ENCODE data around the gene CARF. TPM values are rescaled to one million over a fixed set of nuclear protein-coding genes. Genes with fewer than 3 reads are reported as not detected.

Gene CARF
- total RNA-seq, 1 donor from 2014 or later = 12.0 TPM

DNA sequence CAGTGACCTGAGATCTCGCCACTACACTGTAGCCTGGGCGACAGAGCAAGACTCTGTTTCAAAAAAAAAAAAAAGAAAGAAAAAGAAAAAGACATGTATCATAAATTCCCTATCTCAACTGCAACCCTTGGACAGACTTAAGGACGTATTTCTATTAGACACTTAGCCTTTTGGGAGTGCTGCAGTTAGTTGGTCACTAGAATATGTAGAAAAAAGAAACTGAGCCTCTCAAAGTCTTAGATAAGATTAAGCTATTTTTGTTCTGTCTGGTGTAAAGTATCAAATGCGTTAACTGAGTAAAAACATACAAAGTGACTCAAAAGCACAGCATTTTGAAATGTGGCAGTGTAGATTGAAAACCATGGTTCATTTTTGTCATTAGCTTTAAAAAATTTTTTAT is 109.9 kb downstream of the CARF start:
- Mint-ChIP-seq H3K27me3 (no peaks in the 10 kb centered on the region), H3K9me3 (no peaks in the 10 kb centered on the region), H3K4me1 (peaks cover 7% of the 10 kb centered on the region), H3K27ac (no peak overlapping the region), H3K4me3 (no peak overlapping the region), H3K36me3 (ENCODE audit: low read depth) (no peaks in the 10 kb centered on the region)
- TF ChIP-seq, protein P1, sequence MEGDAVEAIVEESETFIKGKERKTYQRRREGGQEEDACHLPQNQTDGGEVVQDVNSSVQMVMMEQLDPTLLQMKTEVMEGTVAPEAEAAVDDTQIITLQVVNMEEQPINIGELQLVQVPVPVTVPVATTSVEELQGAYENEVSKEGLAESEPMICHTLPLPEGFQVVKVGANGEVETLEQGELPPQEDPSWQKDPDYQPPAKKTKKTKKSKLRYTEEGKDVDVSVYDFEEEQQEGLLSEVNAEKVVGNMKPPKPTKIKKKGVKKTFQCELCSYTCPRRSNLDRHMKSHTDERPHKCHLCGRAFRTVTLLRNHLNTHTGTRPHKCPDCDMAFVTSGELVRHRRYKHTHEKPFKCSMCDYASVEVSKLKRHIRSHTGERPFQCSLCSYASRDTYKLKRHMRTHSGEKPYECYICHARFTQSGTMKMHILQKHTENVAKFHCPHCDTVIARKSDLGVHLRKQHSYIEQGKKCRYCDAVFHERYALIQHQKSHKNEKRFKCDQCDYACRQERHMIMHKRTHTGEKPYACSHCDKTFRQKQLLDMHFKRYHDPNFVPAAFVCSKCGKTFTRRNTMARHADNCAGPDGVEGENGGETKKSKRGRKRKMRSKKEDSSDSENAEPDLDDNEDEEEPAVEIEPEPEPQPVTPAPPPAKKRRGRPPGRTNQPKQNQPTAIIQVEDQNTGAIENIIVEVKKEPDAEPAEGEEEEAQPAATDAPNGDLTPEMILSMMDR (IDR thresholded peaks at IDR 0.05) = no peak
- ChIA-PET POLR2A (no interaction called here), CTCF (no interaction called here)
- DNase-seq (no peak), ATAC-seq (ENCODE audit: low read depth) (no peak)
- intact Hi-C loops (cut with micrococcal nuclease) = no loop called here

DNA sequence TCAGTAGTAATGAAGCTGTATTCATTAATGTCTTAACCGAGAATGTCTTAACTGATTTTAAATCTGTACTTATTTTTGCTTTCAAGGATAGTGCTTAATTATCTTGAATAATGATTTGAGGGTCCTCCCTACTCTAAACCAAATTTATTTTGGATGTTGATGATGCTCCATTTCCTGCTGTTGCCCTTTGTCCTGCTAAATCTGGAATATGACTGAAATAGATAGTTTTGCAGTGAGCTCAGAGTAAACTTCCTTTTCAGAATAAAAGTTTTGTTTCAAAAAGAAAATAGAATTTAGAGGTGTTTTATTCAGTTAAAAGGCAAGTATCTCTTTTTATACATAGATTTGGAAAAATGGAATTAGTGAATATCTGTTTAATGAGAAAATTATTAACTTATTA is 110.7 kb downstream of the CARF start:
- intact Hi-C loops (cut with micrococcal nuclease) = no loop called here

DNA sequence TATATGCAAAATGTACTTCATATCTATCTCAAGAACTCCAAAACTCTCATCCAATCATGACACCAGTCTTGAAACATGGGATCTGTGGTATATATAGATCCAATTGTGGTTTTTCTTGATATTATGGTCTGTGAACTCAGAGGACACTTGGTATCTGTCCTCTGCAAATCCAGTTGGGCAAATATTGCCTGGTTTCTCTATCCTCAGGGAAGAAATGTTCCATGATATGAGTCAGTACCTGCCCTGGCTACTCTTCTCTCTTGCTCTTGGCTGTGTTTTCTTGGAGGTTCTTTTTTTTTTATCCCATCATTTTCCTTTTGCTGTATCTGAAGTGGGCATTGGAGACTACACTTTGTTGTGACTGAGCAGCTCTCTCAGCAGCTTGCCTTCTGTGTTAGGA is 113.5 kb downstream of the CARF start:
- intact Hi-C loops (cut with micrococcal nuclease) = no loop called here
- Mint-ChIP-seq H3K36me3 (ENCODE audit: low read depth) (no peaks in the 10 kb centered on the region), H3K4me1 (no peaks in the 10 kb centered on the region), H3K27me3 (no peaks in the 10 kb centered on the region), H3K27ac (no peak overlapping the region), H3K9me3 (no peaks in the 10 kb centered on the region), H3K4me3 (no peak overlapping the region)
- ChIA-PET POLR2A (no interaction called here), CTCF (no interaction called here)
- DNase-seq = no peak
- ATAC-seq (ENCODE audit: low read depth) = no peak
- TF ChIP-seq, protein P1 (IDR thresholded peaks at IDR 0.05) = no peak

More for the DNA sequence above, 110.7 kb downstream of the CARF start:
- TF ChIP-seq, protein P1 (IDR thresholded peaks at IDR 0.05) = no peak
- no peaks in the 10 kb centered on the region for H3K9me3 Mint-ChIP-seq
- H3K4me3 Mint-ChIP-seq = no peak overlapping the region
- H3K27ac Mint-ChIP-seq = no peak overlapping the region
- no peaks in the 10 kb centered on the region for H3K27me3 Mint-ChIP-seq
- POLR2A ChIA-PET = no interaction called here
- peaks cover 6% of the 10 kb centered on the region for H3K4me1 Mint-ChIP-seq
- ATAC-seq (ENCODE audit: low read depth) = no peak
- CTCF ChIA-PET = no interaction called here
- DNase-seq = no peak
- H3K36me3 Mint-ChIP-seq (ENCODE audit: low read depth) = no peaks in the 10 kb centered on the region

DNA sequence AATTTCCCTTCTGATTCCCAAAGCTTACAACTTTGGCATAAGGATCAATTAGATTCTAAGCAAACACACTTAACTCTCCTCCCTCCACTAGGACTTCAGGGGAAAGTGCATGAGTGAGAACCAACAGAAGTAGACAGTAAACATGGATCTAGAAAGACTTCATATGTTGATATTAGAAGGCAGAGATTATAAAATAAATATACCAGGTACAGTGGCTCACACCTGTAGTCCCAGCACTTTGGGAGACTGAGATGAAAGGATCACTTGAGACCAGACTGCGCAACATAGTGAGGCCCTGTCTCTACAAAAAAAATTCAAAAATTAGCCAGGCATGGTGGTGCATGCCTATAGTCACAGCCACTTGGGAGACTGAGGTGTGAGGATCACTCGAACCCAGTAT is 118.5 kb downstream of the CARF start:
- H3K4me3 Mint-ChIP-seq = no peak overlapping the region
- no peaks in the 10 kb centered on the region for H3K36me3 Mint-ChIP-seq (ENCODE audit: low read depth)
- no peaks in the 10 kb centered on the region for H3K4me1 Mint-ChIP-seq
- CTCF ChIA-PET = no interaction called here
- intact Hi-C loops (cut with micrococcal nuclease) = no loop called here
- DNase-seq (no peak), ATAC-seq (ENCODE audit: low read depth) (no peak)
- H3K9me3 Mint-ChIP-seq = peaks cover 3% of the 10 kb centered on the region
- POLR2A ChIA-PET = no interaction called here
- H3K27me3 Mint-ChIP-seq = no peaks in the 10 kb centered on the region
- TF ChIP-seq, protein P1 (IDR thresholded peaks at IDR 0.05) = no peak
- no peak overlapping the region for H3K27ac Mint-ChIP-seq

DNA sequence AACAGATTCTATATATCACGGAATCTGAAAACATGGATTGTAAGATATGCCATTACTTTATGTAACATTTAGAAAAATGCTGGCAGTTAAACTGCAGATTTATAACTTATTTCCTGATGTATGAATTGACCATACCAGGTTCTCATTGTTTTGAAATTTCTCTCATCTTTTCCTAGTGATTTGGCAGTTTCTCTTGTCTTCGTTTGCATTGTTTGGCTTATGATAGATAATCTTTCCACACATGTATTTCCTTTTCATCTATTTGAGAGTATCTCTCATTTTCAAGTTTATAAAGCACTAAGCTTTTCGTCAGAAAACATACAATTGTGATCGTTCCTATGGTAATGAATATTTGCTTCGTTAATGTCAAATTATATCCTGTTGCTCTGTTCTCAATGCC is 118.9 kb downstream of the CARF start:
- ChIA-PET POLR2A (no interaction called here), CTCF (no interaction called here)
- Mint-ChIP-seq H3K27me3 (no peaks in the 10 kb centered on the region), H3K9me3 (peaks cover 3% of the 10 kb centered on the region), H3K36me3 (ENCODE audit: low read depth) (no peaks in the 10 kb centered on the region), H3K27ac (no peak overlapping the region), H3K4me1 (no peaks in the 10 kb centered on the region), H3K4me3 (no peak overlapping the region)
- TF ChIP-seq, protein P1 (IDR thresholded peaks at IDR 0.05) = no peak
- DNase-seq (no peak), ATAC-seq (ENCODE audit: low read depth) (no peak)
- intact Hi-C loops (cut with micrococcal nuclease) = no loop called here
